SU-DHL-6 (cell line): ENCODE measurements around the gene SMC5.
"Not testable (repeated sequence)": the region's sequence is repeated elsewhere in the genome, so short reads cannot be mapped to it uniquely, and the experiment has no call there.

ENCODE experiments used
- H2AFZ ChIP-seq: fragments of 200-600 bp; sonication (generic); 2 replicates; pipeline ENCODE4 v1.6.1; 2014; ENCODE audit warnings: low read depth, mild to moderate bottlenecking, moderate library complexity, mixed read lengths, antibody characterized with exemption, low read length; ENCODE audit not compliant: severe bottlenecking
- H3F3A ChIP-seq: fragments of 200-600 bp; shearing (Covaris generic); 2 replicates; pipeline ENCODE4 v1.6.0; 2016; ENCODE audit warnings: antibody characterized with exemption, mild to moderate bottlenecking; ENCODE audit not compliant: insufficient read depth
- H3K27ac ChIP-seq: fragments of 200-600 bp; sonication (generic); 2 replicates; pipeline ENCODE4 v1.5.1; 2016; ENCODE audit warnings: low read depth, mild to moderate bottlenecking, low read length, moderate library complexity, mixed read lengths
- H3K27me3 ChIP-seq: fragments of 200-600 bp; sonication (generic), shearing (Covaris generic); 2 replicates; pipeline ENCODE4 v1.6.0; 2014; ENCODE audit warnings: mild to moderate bottlenecking, low read length
- H3K36me3 ChIP-seq: fragments of 200-600 bp; sonication (generic); 2 replicates; pipeline ENCODE4 v1.6.1; 2014; ENCODE audit warnings: mild to moderate bottlenecking, low read length, mixed read lengths
- H3K4me2 ChIP-seq: fragments of 300-600, 200-600 bp; shearing (Covaris generic), sonication (generic); 2 replicates; pipeline ENCODE4 v1.6.0; 2014; ENCODE audit warnings: low read length, low read depth, mild to moderate bottlenecking; ENCODE audit not compliant: poor library complexity, severe bottlenecking
- H3K4me3 ChIP-seq: fragments of 200-600 bp; sonication (generic); 2 replicates; pipeline ENCODE4 v1.5.1; 2014; ENCODE audit warnings: antibody characterized with exemption, low read length, mild to moderate bottlenecking, mixed read lengths; ENCODE audit not compliant: insufficient read depth, poor library complexity, severe bottlenecking
- H3K79me2 ChIP-seq: fragments of 200-600 bp; sonication (generic); 2 replicates; pipeline ENCODE4 v1.6.1; 2014; ENCODE audit warnings: mild to moderate bottlenecking, low read length, moderate library complexity; ENCODE audit not compliant: insufficient read depth
- H3K9ac ChIP-seq: fragments of 200-600 bp; sonication (generic); 2 replicates; pipeline ENCODE4 v1.7.0; 2014; ENCODE audit warnings: mild to moderate bottlenecking, low read length
- H3K9me2 ChIP-seq: fragments of 200-600 bp; sonication (generic); replicated peaks from 2 replicates; pipeline ENCODE4 v1.6.1; 2014; ENCODE audit warnings: low read length; ENCODE audit not compliant: insufficient read depth
- H3K9me3 ChIP-seq: fragments of 200-600 bp; sonication (generic); 2 replicates; pipeline ENCODE4 v1.6.1; 2014; ENCODE audit warnings: low read length, mixed read lengths; ENCODE audit not compliant: insufficient read depth
- H4K20me1 ChIP-seq: fragments of 200-600 bp; sonication (generic); 2 replicates; pipeline ENCODE4 v1.6.1; 2014; ENCODE audit warnings: low read depth, mild to moderate bottlenecking, antibody characterized with exemption, low read length, moderate library complexity, mixed read lengths
- CTCF ChIP-seq: fragments of 200-600 bp; sonication (generic); IDR thresholded peaks from one replicate; pipeline ENCODE4 v1.5.1; 2017; ENCODE audit warnings: antibody characterized with exemption, mild to moderate bottlenecking, low read length, moderate library complexity; ENCODE audit not compliant: insufficient read depth, poor library complexity, severe bottlenecking
- EZH2phosphoT487 ChIP-seq: fragments of 200-600 bp; sonication (generic), shearing (Covaris generic); conservative IDR thresholded peaks from 2 replicates; pipeline ENCODE4 v1.6.1; 2018; ENCODE audit warnings: mild to moderate bottlenecking, antibody characterized with exemption, low read length, moderate library complexity, mixed read lengths

SMC5 gene

GRCh38 chr9:70399141-70399540, 140.4 kb downstream of the SMC5 start:
- TF ChIP-seq EZH2phosphoT487 (no peak), CTCF (no peak)
- Histone ChIP-seq H3K4me3 (no peak overlapping the region), H3K9me3 (no peaks in the 10 kb centered on the region), H3K4me2 (no peak overlapping the region), H3F3A (no peaks in the 10 kb centered on the region), H3K9ac (no peak overlapping the region), H4K20me1 (no peaks in the 10 kb centered on the region), H3K79me2 (no peaks in the 10 kb centered on the region), H2AFZ (no peak overlapping the region), H3K27ac (no peak overlapping the region), H3K27me3 (no peaks in the 10 kb centered on the region), H3K36me3 (no peaks in the 10 kb centered on the region), H3K9me2 (no peaks in the 10 kb centered on the region)

GRCh38 chr9:70400107-70400892, 141.5 kb downstream of the SMC5 start:
- TF ChIP-seq EZH2phosphoT487 = no peak
- no peak for TF ChIP-seq CTCF
- H3K9me2 ChIP-seq = no peaks in the 10 kb centered on the region
- no peak overlapping the region for H3K4me3 ChIP-seq
- no peaks in the 10 kb centered on the region for H4K20me1 ChIP-seq
- H3K4me2 ChIP-seq = no peak overlapping the region
- H3K79me2 ChIP-seq = no peaks in the 10 kb centered on the region
- no peak overlapping the region for H3K27ac ChIP-seq
- no peaks in the 10 kb centered on the region for H3K36me3 ChIP-seq
- no peaks in the 10 kb centered on the region for H3K27me3 ChIP-seq
- H3F3A ChIP-seq = no peaks in the 10 kb centered on the region
- no peaks in the 10 kb centered on the region for H3K9me3 ChIP-seq
- H3K9ac ChIP-seq = no peak overlapping the region
- no peak overlapping the region for H2AFZ ChIP-seq

- H4K20me1 ChIP-seq, H3F3A ChIP-seq, H3K79me2 ChIP-seq: not testable (repeated sequence)
These were observed 142.5 kb downstream of the SMC5 start for GRCh38 chr9:70401241-70401640.

GRCh38 chr9:70402213-70402612, 143.4 kb downstream of the SMC5 start:
- Histone ChIP-seq H4K20me1 (no peaks in the 10 kb centered on the region), H3K4me3 (no peak overlapping the region)

More at GRCh38 chr9:70401241-70401640, 142.5 kb downstream of the SMC5 start:
- H3K9me2 ChIP-seq, H3K27ac ChIP-seq, H3K27me3 ChIP-seq, H3K9me3 ChIP-seq, H3K4me2 ChIP-seq, H3K9ac ChIP-seq, H3K36me3 ChIP-seq, H3K4me3 ChIP-seq, H2AFZ ChIP-seq: not testable (repeated sequence)

More at GRCh38 chr9:70402213-70402612, 143.4 kb downstream of the SMC5 start:
- Histone ChIP-seq H3K36me3 (no peaks in the 10 kb centered on the region), H2AFZ (no peak overlapping the region), H3K9ac (no peak overlapping the region), H3K9me2 (no peaks in the 10 kb centered on the region), H3K4me2 (no peak overlapping the region), H3K27ac (no peak overlapping the region), H3F3A (no peaks in the 10 kb centered on the region), H3K79me2 (no peaks in the 10 kb centered on the region), H3K9me3 (no peaks in the 10 kb centered on the region), H3K27me3 (no peaks in the 10 kb centered on the region)
- TF ChIP-seq EZH2phosphoT487 (no peak), CTCF (no peak)
